ENCODE data around the gene ZNF521. TPM values are rescaled to one million over a fixed set of nuclear protein-coding genes. Genes with fewer than 3 reads are reported as not detected.

Gene ZNF521
- total RNA-seq, 2 donors from 2014 or later, result 21.4 to 26.9 TPM

- Mint-ChIP-seq H3K27me3 (ENCODE audit: insufficient read depth) (peaks cover 80% of the 10 kb centered on the region), H3K4me1 (peaks cover 38% of the 10 kb centered on the region), H3K36me3 (ENCODE audit: low read depth) (no peaks in the 10 kb centered on the region), H3K27ac (no peak overlapping the region), H3K4me3 (no peak overlapping the region), H3K9me3 (no peaks in the 10 kb centered on the region)
- TF ChIP-seq CTCF (conservative IDR thresholded peaks at IDR 0.05), result no peak
- DNase-seq, result no peak
- no peak overlapping the region for H3K4me3 ChIP-seq (ENCODE audit: low read length)
- H3K4me1 ChIP-seq (ENCODE audit: control insufficient read depth, insufficient read depth, low read length), result peaks cover 19% of the 10 kb centered on the region
- H3K27ac ChIP-seq (ENCODE audit: low read depth, low read length), result no peak overlapping the region
- peaks cover 33% of the 10 kb centered on the region for H3K27me3 ChIP-seq (ENCODE audit: control insufficient read depth, insufficient read depth, low read length, poor library complexity, severe bottlenecking)
- no peaks in the 10 kb centered on the region for H3K36me3 ChIP-seq (ENCODE audit: control insufficient read depth, insufficient read depth, low read length)
- H3K9me3 ChIP-seq (ENCODE audit: control insufficient read depth, low read length), result peaks cover 7% of the 10 kb centered on the region
- 95 to 97% methylated on average over 4 of the region's 4 CpGs for WGBS, 2 experiments (ENCODE audit: insufficient coverage in 1 of 2, insufficient read length in 1 of 2)
- H3K9ac ChIP-seq (ENCODE audit: extremely low read depth, low read length, poor library complexity, severe bottlenecking), result no peak overlapping the region
These were observed 308.9 kb downstream of the ZNF521 start for GRCh38 chr18:25043104-25043503.

GRCh38 chr18:25042641-25043051, 309.3 kb downstream of the ZNF521 start:
- Histone ChIP-seq H3K9ac (ENCODE audit: extremely low read depth, low read length, poor library complexity, severe bottlenecking) (no peak overlapping the region), H3K4me3 (ENCODE audit: low read length) (no peak overlapping the region), H3K36me3 (ENCODE audit: control insufficient read depth, insufficient read depth, low read length) (no peaks in the 10 kb centered on the region), H3K4me1 (ENCODE audit: control insufficient read depth, insufficient read depth, low read length) (peaks cover 19% of the 10 kb centered on the region), H3K27ac (ENCODE audit: low read depth, low read length) (no peak overlapping the region), H3K27me3 (ENCODE audit: control insufficient read depth, insufficient read depth, low read length, poor library complexity, severe bottlenecking) (peaks cover 36% of the 10 kb centered on the region), H3K9me3 (ENCODE audit: control insufficient read depth, low read length) (peaks cover 8% of the 10 kb centered on the region)
- no peak for DNase-seq
- TF ChIP-seq CTCF (conservative IDR thresholded peaks at IDR 0.05), result no peak
- Mint-ChIP-seq H3K9me3 (no peaks in the 10 kb centered on the region), H3K4me3 (no peak overlapping the region), H3K4me1 (peaks cover 38% of the 10 kb centered on the region), H3K27me3 (ENCODE audit: insufficient read depth) (peaks cover 79% of the 10 kb centered on the region), H3K36me3 (ENCODE audit: low read depth) (no peaks in the 10 kb centered on the region), H3K27ac (no peak overlapping the region)
- 50 to 52% methylated on average over 3 to 4 of the region's 4 CpGs for WGBS, 2 experiments (ENCODE audit: insufficient coverage in 1 of 2, insufficient read length in 1 of 2)

GRCh38 chr18:25039781-25040180, 312.2 kb downstream of the ZNF521 start:
- TF ChIP-seq CTCF (conservative IDR thresholded peaks at IDR 0.05), result no peak

More at GRCh38 chr18:25039781-25040180, 312.2 kb downstream of the ZNF521 start:
- peaks cover 44% of the 10 kb centered on the region for H3K4me1 Mint-ChIP-seq
- peaks cover 19% of the 10 kb centered on the region for H3K4me1 ChIP-seq (ENCODE audit: control insufficient read depth, insufficient read depth, low read length)
- no peaks in the 10 kb centered on the region for H3K36me3 ChIP-seq (ENCODE audit: control insufficient read depth, insufficient read depth, low read length)
- no peak overlapping the region for H3K9ac ChIP-seq (ENCODE audit: extremely low read depth, low read length, poor library complexity, severe bottlenecking)
- H3K27me3 Mint-ChIP-seq (ENCODE audit: insufficient read depth), result peaks cover 77% of the 10 kb centered on the region
- no peak for DNase-seq
- no peak overlapping the region for H3K4me3 Mint-ChIP-seq
- WGBS, 2 experiments (ENCODE audit: insufficient coverage in 1 of 2, insufficient read length in 1 of 2), result 88 to 100% methylated on average over 1 to 3 of the region's 3 CpGs
- H3K36me3 Mint-ChIP-seq (ENCODE audit: low read depth), result no peaks in the 10 kb centered on the region
- no peaks in the 10 kb centered on the region for H3K9me3 Mint-ChIP-seq
- H3K27ac Mint-ChIP-seq, result no peak overlapping the region
- H3K4me3 ChIP-seq (ENCODE audit: low read length), result no peak overlapping the region
- H3K9me3 ChIP-seq (ENCODE audit: control insufficient read depth, low read length), result peaks cover 8% of the 10 kb centered on the region
- H3K27ac ChIP-seq (ENCODE audit: low read depth, low read length), result no peak overlapping the region
- peaks cover 43% of the 10 kb centered on the region for H3K27me3 ChIP-seq (ENCODE audit: control insufficient read depth, insufficient read depth, low read length, poor library complexity, severe bottlenecking)
